ENCODE data around the gene ZFP3.
"Not testable (repeated sequence)": the region's sequence is repeated elsewhere in the genome, so short reads cannot be mapped to it uniquely, and the experiment has no call there.

Gene ZFP3

GRCh38 chr17:5124896-5125295 lies 46.6 kb downstream of the ZFP3 start:
- DNase-seq (ENCODE audit: low read depth) = not testable (repeated sequence)

- no peak for DNase-seq (ENCODE audit: low read depth)
These were observed 48.6 kb downstream of the ZFP3 start for GRCh38 chr17:5126719-5127488.

- DNase-seq (ENCODE audit: low read depth) = no peak
These were observed 49.6 kb downstream of the ZFP3 start for GRCh38 chr17:5127910-5128309.

- DNase-seq (ENCODE audit: low read depth) = not testable (repeated sequence)
These were observed 50.1 kb downstream of the ZFP3 start for GRCh38 chr17:5128387-5128786.

GRCh38 chr17:5128905-5129535 lies 50.8 kb downstream of the ZFP3 start:
- no peak for DNase-seq (ENCODE audit: low read depth)

- DNase-seq (ENCODE audit: low read depth) = not testable (repeated sequence)
These were observed 51.5 kb downstream of the ZFP3 start for GRCh38 chr17:5129770-5130169.

- not testable (repeated sequence) for DNase-seq (ENCODE audit: low read depth)
These were observed 52.0 kb downstream of the ZFP3 start for GRCh38 chr17:5130261-5130660.

- not testable (repeated sequence) for DNase-seq (ENCODE audit: low read depth)
These were observed 52.4 kb downstream of the ZFP3 start for GRCh38 chr17:5130687-5131086.

- DNase-seq (ENCODE audit: low read depth) = no peak
These were observed 53.0 kb downstream of the ZFP3 start for GRCh38 chr17:5131146-5131715.

GRCh38 chr17:5131799-5132502 lies 53.7 kb downstream of the ZFP3 start:
- not testable (repeated sequence) for DNase-seq (ENCODE audit: low read depth)

GRCh38 chr17:5132503-5133225 lies 54.4 kb downstream of the ZFP3 start:
- DNase-seq (ENCODE audit: low read depth) = not testable (repeated sequence)

GRCh38 chr17:5133311-5133710 lies 55.0 kb downstream of the ZFP3 start:
- no peak for DNase-seq (ENCODE audit: low read depth)

- not testable (repeated sequence) for DNase-seq (ENCODE audit: low read depth)
These were observed 55.7 kb downstream of the ZFP3 start for GRCh38 chr17:5133961-5134360.

- DNase-seq (ENCODE audit: low read depth) = not testable (repeated sequence)
These were observed 56.3 kb downstream of the ZFP3 start for GRCh38 chr17:5134571-5134970.

GRCh38 chr17:5135131-5135712 lies 57.0 kb downstream of the ZFP3 start:
- not testable (repeated sequence) for DNase-seq (ENCODE audit: low read depth)

GRCh38 chr17:5135726-5136579 lies 57.7 kb downstream of the ZFP3 start:
- no peak for DNase-seq (ENCODE audit: low read depth)

GRCh38 chr17:5136580-5137412 lies 58.5 kb downstream of the ZFP3 start:
- DNase-seq (ENCODE audit: low read depth) = not testable (repeated sequence)

- not testable (repeated sequence) for DNase-seq (ENCODE audit: low read depth)
These were observed 59.4 kb downstream of the ZFP3 start for GRCh38 chr17:5137511-5138197.

GRCh38 chr17:5138198-5138544 lies 59.9 kb downstream of the ZFP3 start:
- not testable (repeated sequence) for DNase-seq (ENCODE audit: low read depth)
